Nucleus accumbens (tissue), 56 donors: Measurements from ENCODE around the gene FRMPD1.
A peak's percentile ranks its signal among the peaks of the same experiment; 100 is the strongest.

ENCODE experiments used
- DNase-seq, 56 donors: peaks; one replicate each; lab custom pipeline; 2025; lab: John Stamatoyannopoulos, UW

The FRMPD1 gene

DNA sequence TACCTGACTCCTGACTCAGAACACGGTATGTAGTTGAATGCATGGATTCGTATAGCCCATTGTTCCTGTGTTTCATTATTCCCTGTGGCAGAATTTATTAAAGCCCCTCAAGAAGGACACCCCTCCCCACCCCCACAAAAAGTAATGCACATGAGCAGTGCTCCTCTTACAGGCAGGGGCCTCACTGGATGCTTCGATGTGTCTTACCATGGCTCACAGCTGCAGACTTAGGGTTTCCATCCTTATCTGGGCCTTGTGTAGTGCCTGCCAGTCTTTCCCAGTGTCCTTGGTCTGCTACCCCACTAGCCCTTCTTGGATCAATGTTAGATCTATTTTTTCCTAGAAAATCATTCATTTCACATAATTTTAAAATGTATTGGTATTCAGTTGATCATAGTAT is 119.2 kb downstream of the FRMPD1 start:
- DNase-seq = no peak

- DNase-seq = no peak
Measured at GRCh38 chr9:37775216-37775919, 124.6 kb downstream of the FRMPD1 start.

DNA sequence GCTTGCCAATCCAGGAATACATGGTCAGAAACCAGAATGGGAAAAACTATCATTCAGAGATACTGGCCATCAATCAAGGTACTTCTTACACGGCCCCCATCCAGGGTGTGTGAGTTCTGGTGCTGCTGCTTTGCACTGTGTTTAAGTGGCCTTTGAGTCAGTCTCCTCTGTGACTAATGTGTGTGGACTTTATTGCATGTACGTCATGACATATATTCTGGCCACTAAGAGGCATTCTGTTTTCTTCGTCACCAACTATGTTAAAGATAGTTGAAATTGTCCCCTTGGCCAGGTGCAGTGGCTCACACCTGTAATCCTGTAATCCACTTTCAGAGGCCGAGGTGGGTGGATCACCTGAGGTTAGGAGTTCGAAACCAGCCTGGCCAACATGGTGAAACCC is 125.6 kb downstream of the FRMPD1 start:
- no peak for DNase-seq

DNA sequence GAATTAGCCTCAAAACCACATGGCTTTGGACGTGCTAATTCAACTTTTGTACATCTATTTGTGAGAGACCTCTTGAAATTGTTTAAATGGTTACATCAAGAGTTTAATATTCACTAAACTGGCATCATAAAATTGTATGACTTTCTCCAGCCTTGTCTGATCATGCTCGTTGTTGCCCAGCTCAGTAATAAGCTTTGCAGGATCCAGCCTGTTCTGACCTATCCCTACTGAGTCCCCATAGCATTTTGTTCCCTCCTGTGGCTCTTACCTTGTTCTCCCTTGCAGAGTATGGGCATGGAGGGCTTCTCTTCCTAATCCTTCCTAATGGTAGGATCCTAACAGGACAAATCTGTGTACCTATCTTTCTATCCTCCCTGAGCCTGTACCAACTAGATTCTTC is 127.8 kb downstream of the FRMPD1 start:
- no peak for DNase-seq

- DNase-seq = no peak
Measured at GRCh38 chr9:37784291-37784615, 133.5 kb downstream of the FRMPD1 start.

DNA sequence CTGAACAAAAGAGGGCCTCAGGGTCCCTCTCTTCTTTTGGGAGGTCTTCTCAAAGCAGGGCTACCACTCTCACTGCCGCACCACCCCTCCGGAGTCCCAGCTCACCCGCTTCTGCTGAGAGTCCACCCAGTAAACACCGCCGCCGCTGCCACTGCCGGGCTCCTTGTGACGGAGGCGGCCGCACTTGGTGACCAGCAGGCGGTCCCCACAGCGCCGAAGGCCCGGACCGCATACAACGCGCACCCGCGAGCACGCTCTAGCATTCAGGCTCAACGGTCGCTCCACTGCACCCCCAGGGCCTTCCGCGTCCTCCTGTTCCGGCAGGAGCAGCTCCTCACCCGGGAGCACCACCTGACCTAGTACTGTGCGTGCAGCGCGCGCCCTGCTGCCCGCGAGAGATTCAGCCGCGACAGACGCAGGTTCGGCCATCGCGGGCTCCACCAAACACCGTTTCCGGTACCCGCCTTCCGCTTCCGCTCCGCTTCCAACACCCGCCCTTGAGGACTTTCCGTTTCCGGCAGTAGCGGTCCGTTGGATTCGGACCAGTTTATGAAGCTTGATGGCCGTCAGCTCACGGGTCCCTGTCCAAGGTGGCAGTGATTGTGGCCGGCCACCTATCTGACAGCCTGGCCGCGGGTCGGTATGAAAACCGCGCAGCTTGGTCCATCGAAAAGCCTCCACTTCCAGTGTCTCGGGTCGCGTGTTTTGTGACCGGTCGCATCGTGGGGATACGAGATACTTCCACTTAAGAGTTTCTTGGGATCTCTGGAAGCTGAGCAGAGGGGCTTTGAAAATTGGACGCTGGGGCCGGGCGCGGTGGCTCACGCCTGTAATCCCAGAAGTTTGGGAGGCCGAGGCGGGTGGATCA is 134.1 kb downstream of the FRMPD1 start, which contains the start of gene EXOSC3:
EXOSC3 (minus strand) TSS at position 449 of the 868 bp plus-strand sequence; CDS start at position 429, 20 bp downstream.
- DNase-seq = peak; percentile 37 to 93 (median 82)

- no peak for DNase-seq
Measured at GRCh38 chr9:37787059-37787458, 136.3 kb downstream of the FRMPD1 start.

GRCh38 chr9:37788332-37788731 is 137.6 kb downstream of the FRMPD1 start:
- DNase-seq = no peak

- DNase-seq = no peak
Measured at GRCh38 chr9:37790096-37790495, 139.3 kb downstream of the FRMPD1 start.

DNA sequence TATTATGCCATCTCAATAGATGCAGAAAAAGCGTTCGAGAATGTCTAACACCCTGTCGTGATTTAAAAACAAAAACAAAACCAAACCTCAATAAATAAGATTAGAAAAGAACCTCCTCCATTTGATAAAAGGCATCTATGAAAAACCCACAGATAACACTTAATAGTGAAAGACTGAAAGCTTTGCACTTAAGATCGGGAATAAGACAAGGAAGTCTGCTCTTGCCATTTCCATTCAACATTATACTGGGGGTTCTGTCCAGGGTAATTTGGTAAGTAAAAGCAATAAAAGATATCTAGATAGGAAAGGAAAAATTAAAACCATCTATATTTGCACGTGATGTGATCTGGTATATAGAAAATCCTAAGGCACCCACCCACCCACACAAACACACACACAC is 141.4 kb downstream of the FRMPD1 start:
- no peak for DNase-seq

GRCh38 chr9:37796232-37796631 is 145.5 kb downstream of the FRMPD1 start:
- DNase-seq = no peak
